ENCODE measurements around the gene TRIM8. TPM values are rescaled to one million over a fixed set of nuclear protein-coding genes. Genes with fewer than 3 reads are reported as not detected.

Gene TRIM8
- total RNA-seq, 1 experiment from 2014 or later = 93.3 TPM

GRCh38 chr10:102669206-102670064 is 25.2 kb downstream of the TRIM8 start:
- peaks cover 22% of the 10 kb centered on the region for H3K4me1 ChIP-seq (replicated peaks)
- H3K27me3 ChIP-seq (replicated peaks) = no peaks in the 10 kb centered on the region
- peak overlapping the region; percentile 59 for H3K27ac ChIP-seq
- no peak overlapping the region for H3K4me3 ChIP-seq
- H3K36me3 ChIP-seq = no peaks in the 10 kb centered on the region
- no peaks in the 10 kb centered on the region for H3K9me3 ChIP-seq (replicated peaks)
- peak; percentile 64 to 71 for DNase-seq (ENCODE audit: low read depth in 1 of 2, low spot score in 2 of 2)

- peaks cover 29% of the 10 kb centered on the region for H3K4me1 ChIP-seq (replicated peaks)
- H3K27ac ChIP-seq = no peak overlapping the region
- no peak overlapping the region for H3K4me3 ChIP-seq
- H3K27me3 ChIP-seq (replicated peaks) = no peaks in the 10 kb centered on the region
- no peak for DNase-seq (ENCODE audit: low read depth in 1 of 2, low spot score in 2 of 2)
- no peaks in the 10 kb centered on the region for H3K36me3 ChIP-seq
- H3K9me3 ChIP-seq (replicated peaks) = no peaks in the 10 kb centered on the region
These were observed 25.9 kb downstream of the TRIM8 start for GRCh38 chr10:102670065-102670670.

- H3K27ac ChIP-seq = no peak overlapping the region
- no peaks in the 10 kb centered on the region for H3K36me3 ChIP-seq
- H3K27me3 ChIP-seq (replicated peaks) = no peaks in the 10 kb centered on the region
- H3K4me3 ChIP-seq = no peak overlapping the region
- H3K4me1 ChIP-seq (replicated peaks) = peaks cover 37% of the 10 kb centered on the region
- no peak for DNase-seq (ENCODE audit: low read depth in 1 of 2, low spot score in 2 of 2)
- no peaks in the 10 kb centered on the region for H3K9me3 ChIP-seq (replicated peaks)
These were observed 26.7 kb downstream of the TRIM8 start for GRCh38 chr10:102670871-102671434.

- Histone ChIP-seq H3K9me3 (replicated peaks) (no peaks in the 10 kb centered on the region), H3K4me3 (no peak overlapping the region), H3K27ac (peak overlapping the region; percentile 10; the same call in 1 of the 2 replicates), H3K36me3 (no peaks in the 10 kb centered on the region), H3K4me1 (replicated peaks) (peaks cover 56% of the 10 kb centered on the region), H3K27me3 (replicated peaks) (no peaks in the 10 kb centered on the region)
- no peak for DNase-seq (ENCODE audit: low read depth in 1 of 2, low spot score in 2 of 2)
These were observed 29.0 kb downstream of the TRIM8 start for GRCh38 chr10:102673236-102673818.

- Histone ChIP-seq H3K27me3 (replicated peaks) (no peaks in the 10 kb centered on the region), H3K4me3 (no peak overlapping the region), H3K27ac (peak overlapping the region; percentile 10), H3K9me3 (replicated peaks) (no peaks in the 10 kb centered on the region), H3K4me1 (replicated peaks) (peaks cover 62% of the 10 kb centered on the region), H3K36me3 (no peaks in the 10 kb centered on the region)
- peak; percentile 42 to 68 for DNase-seq (ENCODE audit: low read depth in 1 of 2, low spot score in 2 of 2)
These were observed 29.7 kb downstream of the TRIM8 start for GRCh38 chr10:102673819-102674511.

- Histone ChIP-seq H3K9me3 (replicated peaks) (no peaks in the 10 kb centered on the region), H3K36me3 (no peaks in the 10 kb centered on the region), H3K27ac (peak overlapping the region; percentile 10; the same call in 1 of the 2 replicates), H3K27me3 (replicated peaks) (no peaks in the 10 kb centered on the region), H3K4me3 (no peak overlapping the region), H3K4me1 (replicated peaks) (peaks cover 59% of the 10 kb centered on the region)
- DNase-seq (ENCODE audit: low read depth in 1 of 2, low spot score in 2 of 2) = no peak
These were observed 30.3 kb downstream of the TRIM8 start for GRCh38 chr10:102674566-102674965.

- no peaks in the 10 kb centered on the region for H3K9me3 ChIP-seq (replicated peaks)
- H3K36me3 ChIP-seq = no peaks in the 10 kb centered on the region
- no peak overlapping the region for H3K4me3 ChIP-seq
- H3K27me3 ChIP-seq (replicated peaks) = no peaks in the 10 kb centered on the region
- peak in 1 of 2 experiments; percentile 28 for DNase-seq (ENCODE audit: low read depth in 1 of 2, low spot score in 2 of 2)
- H3K4me1 ChIP-seq (replicated peaks) = peaks cover 54% of the 10 kb centered on the region
- peak overlapping the region; percentile 72 for H3K27ac ChIP-seq
These were observed 30.9 kb downstream of the TRIM8 start for GRCh38 chr10:102675011-102675665.

- Histone ChIP-seq H3K27ac (peak overlapping the region; percentile 72), H3K9me3 (replicated peaks) (no peaks in the 10 kb centered on the region), H3K27me3 (replicated peaks) (no peaks in the 10 kb centered on the region), H3K4me3 (no peak overlapping the region), H3K4me1 (replicated peaks) (peaks cover 54% of the 10 kb centered on the region), H3K36me3 (no peaks in the 10 kb centered on the region)
- DNase-seq (ENCODE audit: low read depth in 1 of 2, low spot score in 2 of 2) = peak; percentile 88 to 91
These were observed 31.6 kb downstream of the TRIM8 start for GRCh38 chr10:102675666-102676533.

- peaks cover 54% of the 10 kb centered on the region for H3K4me1 ChIP-seq (replicated peaks)
- H3K36me3 ChIP-seq = peaks cover 3% of the 10 kb centered on the region
- peak overlapping the region; percentile 62 for H3K27ac ChIP-seq
- H3K27me3 ChIP-seq (replicated peaks) = no peaks in the 10 kb centered on the region
- DNase-seq (ENCODE audit: low read depth in 1 of 2, low spot score in 2 of 2) = peak in 1 of 2 experiments; percentile 58
- H3K9me3 ChIP-seq (replicated peaks) = no peaks in the 10 kb centered on the region
- no peak overlapping the region for H3K4me3 ChIP-seq
These were observed 32.4 kb downstream of the TRIM8 start for GRCh38 chr10:102676534-102677315.

GRCh38 chr10:102677331-102678067 is 33.2 kb downstream of the TRIM8 start:
- no peak for DNase-seq (ENCODE audit: low read depth in 1 of 2, low spot score in 2 of 2)
- H3K9me3 ChIP-seq (replicated peaks) = no peaks in the 10 kb centered on the region
- peaks cover 3% of the 10 kb centered on the region for H3K36me3 ChIP-seq
- no peak overlapping the region for H3K4me3 ChIP-seq
- peak overlapping the region; percentile 62; the same call in 1 of the 2 replicates for H3K27ac ChIP-seq
- H3K27me3 ChIP-seq (replicated peaks) = no peaks in the 10 kb centered on the region
- H3K4me1 ChIP-seq (replicated peaks) = peaks cover 54% of the 10 kb centered on the region

- DNase-seq (ENCODE audit: low read depth in 1 of 2, low spot score in 2 of 2) = no peak
- H3K27me3 ChIP-seq (replicated peaks) = no peaks in the 10 kb centered on the region
- H3K4me1 ChIP-seq (replicated peaks) = peaks cover 54% of the 10 kb centered on the region
- H3K9me3 ChIP-seq (replicated peaks) = no peaks in the 10 kb centered on the region
- H3K27ac ChIP-seq = no peak overlapping the region
- H3K4me3 ChIP-seq = no peak overlapping the region
- peaks cover 3% of the 10 kb centered on the region for H3K36me3 ChIP-seq
These were observed 33.8 kb downstream of the TRIM8 start for GRCh38 chr10:102678068-102678400.

Measured in SJSA1 (cell line).